Measurements from ENCODE around the gene IDH3A.

IDH3A gene

DNA sequence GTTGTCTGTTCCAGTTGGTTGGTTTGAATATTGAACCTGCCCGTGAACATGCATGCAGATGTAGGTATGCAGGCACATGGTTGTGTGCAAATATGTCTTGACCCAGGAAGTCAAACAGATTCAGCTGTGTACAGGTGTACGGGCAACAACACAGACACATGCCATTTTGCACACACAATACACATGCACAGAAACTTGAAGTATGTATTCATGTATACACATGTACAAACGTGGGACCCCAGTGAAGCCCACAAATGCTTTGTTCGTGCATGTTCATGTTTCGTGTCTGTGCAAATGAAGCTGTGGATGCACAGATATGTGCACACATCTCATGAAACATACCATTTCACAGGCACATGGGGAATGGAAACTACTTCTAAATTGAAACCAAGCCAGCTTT lies 30.7 kb downstream of the IDH3A start:
- H3K36me3 ChIP-seq (ENCODE audit: low read length) = no peaks in the 10 kb centered on the region
- H3K9me3 ChIP-seq (ENCODE audit: insufficient read depth, low read length) = no peaks in the 10 kb centered on the region
- no peak overlapping the region for H3K9ac ChIP-seq (ENCODE audit: low read length)
- no peak overlapping the region for H3K4me3 ChIP-seq (ENCODE audit: insufficient read depth, low read length, poor library complexity, severe bottlenecking)
- H3K79me2 ChIP-seq (ENCODE audit: insufficient read depth, low read length) = no peaks in the 10 kb centered on the region
- no peak overlapping the region for H3K27ac ChIP-seq (ENCODE audit: low read depth, low read length)
- H3K27me3 ChIP-seq (ENCODE audit: low read length) = no peaks in the 10 kb centered on the region
- H2AFZ ChIP-seq (ENCODE audit: low read depth, low read length, severe bottlenecking) = no peak overlapping the region
- H3K4me2 ChIP-seq (ENCODE audit: low read depth, low read length, poor library complexity, severe bottlenecking) = no peak overlapping the region
- TF ChIP-seq, protein P1, sequence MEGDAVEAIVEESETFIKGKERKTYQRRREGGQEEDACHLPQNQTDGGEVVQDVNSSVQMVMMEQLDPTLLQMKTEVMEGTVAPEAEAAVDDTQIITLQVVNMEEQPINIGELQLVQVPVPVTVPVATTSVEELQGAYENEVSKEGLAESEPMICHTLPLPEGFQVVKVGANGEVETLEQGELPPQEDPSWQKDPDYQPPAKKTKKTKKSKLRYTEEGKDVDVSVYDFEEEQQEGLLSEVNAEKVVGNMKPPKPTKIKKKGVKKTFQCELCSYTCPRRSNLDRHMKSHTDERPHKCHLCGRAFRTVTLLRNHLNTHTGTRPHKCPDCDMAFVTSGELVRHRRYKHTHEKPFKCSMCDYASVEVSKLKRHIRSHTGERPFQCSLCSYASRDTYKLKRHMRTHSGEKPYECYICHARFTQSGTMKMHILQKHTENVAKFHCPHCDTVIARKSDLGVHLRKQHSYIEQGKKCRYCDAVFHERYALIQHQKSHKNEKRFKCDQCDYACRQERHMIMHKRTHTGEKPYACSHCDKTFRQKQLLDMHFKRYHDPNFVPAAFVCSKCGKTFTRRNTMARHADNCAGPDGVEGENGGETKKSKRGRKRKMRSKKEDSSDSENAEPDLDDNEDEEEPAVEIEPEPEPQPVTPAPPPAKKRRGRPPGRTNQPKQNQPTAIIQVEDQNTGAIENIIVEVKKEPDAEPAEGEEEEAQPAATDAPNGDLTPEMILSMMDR (IDR thresholded peaks at IDR 0.05; ENCODE audit: insufficient read depth, low read length, poor library complexity, severe bottlenecking) = no peak
- TF ChIP-seq EZH2phosphoT487 (conservative IDR thresholded peaks at IDR 0.05; ENCODE audit: low read length) = no peak
- H3F3A ChIP-seq (ENCODE audit: insufficient read depth) = no peaks in the 10 kb centered on the region
- no peaks in the 10 kb centered on the region for H3K9me2 ChIP-seq (replicated peaks; ENCODE audit: insufficient read depth, low read length)
- H4K20me1 ChIP-seq (ENCODE audit: low read depth, low read length) = no peaks in the 10 kb centered on the region

DNA sequence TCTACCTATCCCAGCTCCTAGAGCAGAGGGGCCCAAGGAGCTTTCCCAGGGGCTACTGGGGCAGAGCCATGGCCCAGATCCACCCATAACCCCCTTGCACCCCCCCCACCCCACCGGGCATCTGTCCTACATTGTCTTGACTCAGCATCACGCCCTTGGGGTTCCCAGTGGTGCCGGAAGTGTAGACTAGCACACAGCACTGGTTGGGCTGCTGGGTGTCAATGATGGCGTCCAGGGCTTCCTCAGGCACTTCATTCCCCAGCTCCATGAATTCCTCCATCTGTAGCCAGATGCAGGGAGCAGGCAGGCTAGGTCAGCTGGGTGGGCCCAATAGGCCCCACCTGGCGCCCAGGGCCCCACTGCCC lies 33.2 kb downstream of the IDH3A start:
- Histone ChIP-seq H3F3A (ENCODE audit: insufficient read depth) (no peaks in the 10 kb centered on the region), H3K79me2 (ENCODE audit: insufficient read depth, low read length) (no peaks in the 10 kb centered on the region), H3K4me3 (ENCODE audit: insufficient read depth, low read length, poor library complexity, severe bottlenecking) (no peak overlapping the region), H3K36me3 (ENCODE audit: low read length) (no peaks in the 10 kb centered on the region), H2AFZ (ENCODE audit: low read depth, low read length, severe bottlenecking) (no peak overlapping the region), H3K27me3 (ENCODE audit: low read length) (no peaks in the 10 kb centered on the region), H4K20me1 (ENCODE audit: low read depth, low read length) (no peaks in the 10 kb centered on the region), H3K9me3 (ENCODE audit: insufficient read depth, low read length) (no peaks in the 10 kb centered on the region), H3K9me2 (replicated peaks; ENCODE audit: insufficient read depth, low read length) (no peaks in the 10 kb centered on the region), H3K9ac (ENCODE audit: low read length) (no peak overlapping the region), H3K4me2 (ENCODE audit: low read depth, low read length, poor library complexity, severe bottlenecking) (no peak overlapping the region), H3K27ac (ENCODE audit: low read depth, low read length) (no peak overlapping the region)
- TF ChIP-seq, protein P1 (IDR thresholded peaks at IDR 0.05; ENCODE audit: insufficient read depth, low read length, poor library complexity, severe bottlenecking) = no peak
- no peak for TF ChIP-seq EZH2phosphoT487 (conservative IDR thresholded peaks at IDR 0.05; ENCODE audit: low read length)

DNA sequence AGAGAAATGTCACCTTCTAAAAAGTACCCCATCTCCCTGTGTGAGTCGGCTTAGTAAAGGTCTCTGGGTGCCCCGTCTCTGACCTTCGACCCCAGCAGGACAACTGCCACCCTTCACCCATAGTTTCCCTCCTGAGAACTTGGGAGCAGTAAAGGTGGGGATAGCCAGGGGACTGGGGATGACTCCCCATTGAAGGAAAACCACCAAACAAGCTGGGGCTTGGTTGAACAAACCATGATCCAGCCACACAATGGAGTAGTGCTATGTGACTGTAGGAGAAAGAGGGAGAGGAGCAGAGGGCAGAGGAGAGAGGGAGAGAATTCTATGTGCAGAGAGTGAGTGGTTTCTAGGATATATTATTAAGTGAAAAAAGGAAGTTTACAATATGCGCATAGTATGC lies 33.7 kb downstream of the IDH3A start:
- H4K20me1 ChIP-seq (ENCODE audit: low read depth, low read length) = no peaks in the 10 kb centered on the region
- no peak overlapping the region for H3K27ac ChIP-seq (ENCODE audit: low read depth, low read length)
- H3K4me2 ChIP-seq (ENCODE audit: low read depth, low read length, poor library complexity, severe bottlenecking) = no peak overlapping the region
- no peak overlapping the region for H3K4me3 ChIP-seq (ENCODE audit: insufficient read depth, low read length, poor library complexity, severe bottlenecking)
- no peak overlapping the region for H3K9ac ChIP-seq (ENCODE audit: low read length)
- no peaks in the 10 kb centered on the region for H3K9me3 ChIP-seq (ENCODE audit: insufficient read depth, low read length)
- no peaks in the 10 kb centered on the region for H3K9me2 ChIP-seq (replicated peaks; ENCODE audit: insufficient read depth, low read length)
- no peak overlapping the region for H2AFZ ChIP-seq (ENCODE audit: low read depth, low read length, severe bottlenecking)
- H3K36me3 ChIP-seq (ENCODE audit: low read length) = no peaks in the 10 kb centered on the region
- no peaks in the 10 kb centered on the region for H3K27me3 ChIP-seq (ENCODE audit: low read length)
- no peak for TF ChIP-seq EZH2phosphoT487 (conservative IDR thresholded peaks at IDR 0.05; ENCODE audit: low read length)
- TF ChIP-seq, protein P1 (IDR thresholded peaks at IDR 0.05; ENCODE audit: insufficient read depth, low read length, poor library complexity, severe bottlenecking) = no peak
- no peaks in the 10 kb centered on the region for H3F3A ChIP-seq (ENCODE audit: insufficient read depth)
- no peaks in the 10 kb centered on the region for H3K79me2 ChIP-seq (ENCODE audit: insufficient read depth, low read length)
